Cardiac fibroblast (primary cell): ENCODE data around the gene ARHGEF19.
A peak's percentile ranks its signal among the peaks of the same experiment; 100 is the strongest.
"Not testable (repeated sequence)": the region's sequence is repeated elsewhere in the genome, so short reads cannot be mapped to it uniquely, and the experiment has no call there.

Source experiments
- DNase-seq, 2 donors: peaks; one replicate each; pipeline versions ENCODE4 v3.0.0 to v3.0.0-alpha.2; 2010; ENCODE audit warnings: low read depth in 2 of 2
- H3K4me3 ChIP-seq, 2 donors: replicated peaks in 1 of 2; 1 replicate in 1 of 2; 2 replicates in 1 of 2; pipeline ENCODE4 v1.5.1; 2011; ENCODE audit warnings: low read depth in 2 of 2, low read length in 2 of 2, mild to moderate bottlenecking in 2 of 2, moderate library complexity in 1 of 2
- TF ChIP-seq, protein P1 (sequence below): IDR thresholded peaks from one replicate; pipeline ENCODE4 v1.5.1; 2011; ENCODE audit warnings: low read depth, mild to moderate bottlenecking, low read length, inconsistent platforms

The ARHGEF19 gene

DNA sequence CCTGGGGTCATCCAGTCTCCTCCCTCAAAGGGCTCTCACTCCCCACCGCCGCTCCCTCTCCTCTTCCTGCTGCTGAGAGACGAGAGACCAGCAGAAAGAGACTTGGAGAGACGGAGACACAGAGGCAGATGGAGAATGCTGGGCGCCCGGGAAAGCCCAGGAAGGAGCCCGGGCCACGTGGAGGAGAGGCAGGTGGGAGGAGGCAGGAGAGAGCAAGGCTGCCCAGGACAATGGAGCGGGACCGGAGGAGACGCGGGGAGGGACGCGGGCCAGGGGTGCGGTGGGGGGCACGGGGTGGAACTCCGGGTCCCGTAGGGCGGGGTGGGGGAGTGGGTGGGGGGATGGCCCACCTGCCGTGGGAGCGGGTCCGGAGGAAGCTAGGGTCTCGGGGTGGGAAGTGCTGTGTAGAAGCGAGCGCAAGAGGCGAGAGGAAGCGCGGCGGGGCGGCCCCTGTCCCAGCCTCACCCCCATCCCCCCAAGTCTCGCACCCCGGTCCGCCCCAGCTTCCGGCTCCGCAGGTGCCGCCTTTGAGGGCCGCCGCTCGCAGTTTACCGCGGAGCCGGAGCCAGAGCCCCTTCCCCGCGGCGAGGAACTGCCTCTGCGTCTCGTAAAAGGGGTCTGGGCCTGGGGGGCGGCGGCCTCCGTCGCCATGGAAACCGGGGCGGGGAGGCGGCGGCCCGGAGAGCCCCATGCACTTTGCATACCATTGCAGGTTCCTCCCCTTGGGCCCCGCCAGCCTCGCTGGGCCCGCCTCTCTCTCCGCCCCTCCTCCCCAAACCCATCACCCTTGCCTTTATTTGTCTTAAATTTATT lies 44.9 kb downstream of the ARHGEF19 start:
- TF ChIP-seq, protein P1, sequence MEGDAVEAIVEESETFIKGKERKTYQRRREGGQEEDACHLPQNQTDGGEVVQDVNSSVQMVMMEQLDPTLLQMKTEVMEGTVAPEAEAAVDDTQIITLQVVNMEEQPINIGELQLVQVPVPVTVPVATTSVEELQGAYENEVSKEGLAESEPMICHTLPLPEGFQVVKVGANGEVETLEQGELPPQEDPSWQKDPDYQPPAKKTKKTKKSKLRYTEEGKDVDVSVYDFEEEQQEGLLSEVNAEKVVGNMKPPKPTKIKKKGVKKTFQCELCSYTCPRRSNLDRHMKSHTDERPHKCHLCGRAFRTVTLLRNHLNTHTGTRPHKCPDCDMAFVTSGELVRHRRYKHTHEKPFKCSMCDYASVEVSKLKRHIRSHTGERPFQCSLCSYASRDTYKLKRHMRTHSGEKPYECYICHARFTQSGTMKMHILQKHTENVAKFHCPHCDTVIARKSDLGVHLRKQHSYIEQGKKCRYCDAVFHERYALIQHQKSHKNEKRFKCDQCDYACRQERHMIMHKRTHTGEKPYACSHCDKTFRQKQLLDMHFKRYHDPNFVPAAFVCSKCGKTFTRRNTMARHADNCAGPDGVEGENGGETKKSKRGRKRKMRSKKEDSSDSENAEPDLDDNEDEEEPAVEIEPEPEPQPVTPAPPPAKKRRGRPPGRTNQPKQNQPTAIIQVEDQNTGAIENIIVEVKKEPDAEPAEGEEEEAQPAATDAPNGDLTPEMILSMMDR = no peak
- H3K4me3 ChIP-seq = peak overlapping the region; percentile 42 to 53
- no peak for DNase-seq

- no peak overlapping the region for H3K4me3 ChIP-seq
- DNase-seq = no peak
- TF ChIP-seq, protein P1 = no peak
These were observed 46.3 kb downstream of the ARHGEF19 start for GRCh38 chr1:16166117-16166516.

- H3K4me3 ChIP-seq = no peak overlapping the region
- no peak for DNase-seq
- TF ChIP-seq, protein P1 = no peak
These were observed 46.9 kb downstream of the ARHGEF19 start for GRCh38 chr1:16165548-16165947.

GRCh38 chr1:16165073-16165364 lies 47.4 kb downstream of the ARHGEF19 start:
- H3K4me3 ChIP-seq = no peak overlapping the region
- TF ChIP-seq, protein P1 = no peak
- DNase-seq = no peak

- no peak overlapping the region for H3K4me3 ChIP-seq
- TF ChIP-seq, protein P1 = no peak
- DNase-seq = peak; percentile 87 to 98
These were observed 48.0 kb downstream of the ARHGEF19 start for GRCh38 chr1:16164213-16165072.

DNA sequence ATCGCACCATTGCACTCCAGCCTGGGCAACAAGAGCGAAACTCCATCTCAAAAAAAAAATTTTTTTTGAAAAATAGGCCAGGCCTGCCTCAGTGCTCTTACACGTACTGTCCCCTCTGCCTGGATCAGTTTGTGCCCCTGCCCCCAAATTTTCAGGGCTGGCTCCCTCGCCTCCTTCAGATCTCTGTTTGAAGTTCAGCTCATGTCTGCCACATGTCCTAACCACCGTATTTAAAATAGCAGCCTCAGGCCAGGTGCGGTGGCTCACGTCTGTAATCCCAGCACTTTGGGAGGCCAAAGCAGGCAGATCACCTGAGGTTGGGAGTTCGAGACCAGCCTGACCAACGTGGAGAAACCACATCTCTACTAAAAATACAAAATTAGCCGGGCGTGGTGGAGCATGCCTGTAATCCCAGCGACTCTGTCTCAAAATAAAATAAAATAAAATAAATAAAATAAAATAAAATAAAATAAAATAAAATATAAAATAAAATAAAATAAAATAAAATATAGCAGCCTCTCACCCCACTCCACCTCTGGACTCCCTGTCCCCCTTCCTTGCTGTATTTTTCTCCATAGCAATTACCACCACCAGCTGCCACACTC lies 48.7 kb downstream of the ARHGEF19 start:
- not testable (repeated sequence) for H3K4me3 ChIP-seq, DNase-seq
